Neutrophil (primary cell): Measurements from ENCODE around the gene TRDN.

ENCODE experiments used
- H3K27ac ChIP-seq: fragments of 200-600 bp; sonication (generic); 2 replicates; pipeline ENCODE4 v1.5.1; 2016; ENCODE audit warnings: mild to moderate bottlenecking, moderate library complexity
- H3K27me3 ChIP-seq: fragments of 200-600 bp; sonication (generic); 2 replicates; pipeline ENCODE4 v1.6.0; 2016; ENCODE audit warnings: mild to moderate bottlenecking
- H3K36me3 ChIP-seq: fragments of 200-600 bp; sonication (generic); 2 replicates; pipeline ENCODE4 v1.5.1; 2017
- H3K4me1 ChIP-seq, 2 experiments: fragments of 200-600 bp in 1 of 2; sonication (generic) in 1 of 2; 1 replicate in 1 of 2; 2 replicates in 1 of 2; pipeline versions ENCODE4 v1.5.1 to v1.6.1; 2013 to 2016; ENCODE audit warnings: low read depth in 1 of 2, low read length in 1 of 2, mild to moderate bottlenecking in 1 of 2, moderate library complexity in 1 of 2; ENCODE audit not compliant: control insufficient read depth in 1 of 2, insufficient read depth in 1 of 2
- H3K4me3 ChIP-seq, 2 experiments: fragments of 200-600 bp in 1 of 2; sonication (generic) in 1 of 2; 1 replicate in 1 of 2; 2 replicates in 1 of 2; pipeline ENCODE4 v1.5.1; 2013 to 2016; ENCODE audit warnings: low read depth in 1 of 2, low read length in 1 of 2, mild to moderate bottlenecking in 1 of 2, moderate library complexity in 1 of 2
- H3K9me3 ChIP-seq: fragments of 200-600 bp; sonication (generic); 2 replicates; pipeline ENCODE4 v1.5.1; 2016
- TF ChIP-seq, protein P1 (sequence below): fragments of 200-600 bp; sonication (generic); IDR thresholded peaks from 2 replicates; pipeline ENCODE4 v1.5.1; 2016; ENCODE audit warnings: antibody characterized with exemption

TRDN gene

DNA sequence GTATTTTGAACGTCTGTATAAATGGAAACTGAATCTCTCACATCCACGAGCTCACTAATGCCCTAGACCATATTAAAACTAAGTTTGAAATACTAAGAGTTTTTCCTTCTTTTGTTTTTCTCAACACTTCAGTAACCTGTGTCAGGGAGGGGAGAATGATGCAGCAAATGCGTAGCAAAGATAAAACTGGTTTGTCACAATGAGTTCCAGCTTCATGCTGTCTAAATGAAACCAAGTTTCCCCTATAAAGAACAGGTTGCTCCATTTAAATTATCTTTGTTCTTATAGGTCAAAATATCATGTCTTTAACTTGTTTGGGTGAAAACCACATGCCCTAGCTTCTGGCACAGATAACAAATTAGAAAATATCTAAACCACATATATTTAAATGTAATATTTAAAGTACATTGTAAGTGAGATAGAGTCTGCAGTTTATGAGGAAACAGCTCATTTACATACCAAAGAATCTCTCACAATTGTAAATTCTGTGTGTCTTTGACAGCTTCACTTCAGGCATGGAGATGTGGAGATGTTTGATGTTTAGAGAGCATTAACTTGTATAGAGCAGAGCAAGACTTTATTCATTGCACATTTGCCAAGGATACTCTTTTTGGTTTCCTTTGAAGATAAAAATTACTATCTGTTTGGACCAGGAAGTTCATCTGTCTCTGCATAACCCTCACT lies 7.3 kb downstream of the TRDN start:
- Histone ChIP-seq H3K36me3 (no peaks in the 10 kb centered on the region), H3K4me3 (no peak overlapping the region), H3K27me3 (no peaks in the 10 kb centered on the region), H3K4me1 (no peaks in the 10 kb centered on the region), H3K27ac (no peak overlapping the region), H3K9me3 (no peaks in the 10 kb centered on the region)
- TF ChIP-seq, protein P1, sequence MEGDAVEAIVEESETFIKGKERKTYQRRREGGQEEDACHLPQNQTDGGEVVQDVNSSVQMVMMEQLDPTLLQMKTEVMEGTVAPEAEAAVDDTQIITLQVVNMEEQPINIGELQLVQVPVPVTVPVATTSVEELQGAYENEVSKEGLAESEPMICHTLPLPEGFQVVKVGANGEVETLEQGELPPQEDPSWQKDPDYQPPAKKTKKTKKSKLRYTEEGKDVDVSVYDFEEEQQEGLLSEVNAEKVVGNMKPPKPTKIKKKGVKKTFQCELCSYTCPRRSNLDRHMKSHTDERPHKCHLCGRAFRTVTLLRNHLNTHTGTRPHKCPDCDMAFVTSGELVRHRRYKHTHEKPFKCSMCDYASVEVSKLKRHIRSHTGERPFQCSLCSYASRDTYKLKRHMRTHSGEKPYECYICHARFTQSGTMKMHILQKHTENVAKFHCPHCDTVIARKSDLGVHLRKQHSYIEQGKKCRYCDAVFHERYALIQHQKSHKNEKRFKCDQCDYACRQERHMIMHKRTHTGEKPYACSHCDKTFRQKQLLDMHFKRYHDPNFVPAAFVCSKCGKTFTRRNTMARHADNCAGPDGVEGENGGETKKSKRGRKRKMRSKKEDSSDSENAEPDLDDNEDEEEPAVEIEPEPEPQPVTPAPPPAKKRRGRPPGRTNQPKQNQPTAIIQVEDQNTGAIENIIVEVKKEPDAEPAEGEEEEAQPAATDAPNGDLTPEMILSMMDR: no peak

DNA sequence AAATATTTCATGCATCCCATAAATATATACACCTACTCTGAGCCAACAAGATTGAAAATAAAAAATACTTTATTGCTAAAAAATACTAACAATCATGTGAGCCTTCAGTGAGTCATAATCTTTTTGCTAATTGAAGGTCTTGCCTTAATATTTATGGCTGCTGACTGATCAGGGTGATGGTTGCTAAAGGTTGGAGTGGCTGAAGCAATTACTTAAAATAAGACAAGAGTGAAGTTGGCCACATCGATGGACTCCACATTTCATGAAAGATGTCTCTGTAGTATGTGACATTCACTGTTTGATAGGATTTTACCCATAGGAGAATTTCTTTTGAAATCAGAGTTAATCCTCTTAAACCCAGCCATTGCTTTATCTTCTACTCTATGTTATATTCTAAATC lies 11.1 kb downstream of the TRDN start:
- Histone ChIP-seq H3K4me3 (no peak overlapping the region), H3K9me3 (no peaks in the 10 kb centered on the region), H3K36me3 (no peaks in the 10 kb centered on the region), H3K4me1 (no peaks in the 10 kb centered on the region), H3K27ac (no peak overlapping the region), H3K27me3 (no peaks in the 10 kb centered on the region)
- TF ChIP-seq, protein P1: no peak

DNA sequence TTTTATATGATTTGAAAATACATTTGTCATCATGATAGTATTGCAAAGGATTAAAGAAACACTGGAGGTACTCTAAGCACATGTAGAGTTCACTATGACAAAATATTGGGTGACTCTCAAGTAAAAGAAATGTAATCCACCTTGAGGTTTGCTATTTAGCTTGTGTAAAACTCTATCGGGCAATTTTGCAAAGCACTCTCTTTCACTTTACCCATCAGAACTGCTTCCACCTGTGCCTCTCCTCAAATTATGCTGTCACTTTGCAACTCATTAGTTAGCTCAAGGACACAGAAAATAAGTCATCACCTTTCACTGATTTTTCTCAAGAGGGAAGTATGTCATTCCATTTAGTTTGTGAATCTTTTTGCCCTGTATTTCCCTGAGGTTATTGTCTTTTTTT lies 14.0 kb downstream of the TRDN start:
- no peak overlapping the region for H3K27ac ChIP-seq
- H3K4me1 ChIP-seq: no peaks in the 10 kb centered on the region
- no peaks in the 10 kb centered on the region for H3K36me3 ChIP-seq
- H3K4me3 ChIP-seq: no peak overlapping the region
- no peaks in the 10 kb centered on the region for H3K27me3 ChIP-seq
- no peaks in the 10 kb centered on the region for H3K9me3 ChIP-seq
- TF ChIP-seq, protein P1: no peak

DNA sequence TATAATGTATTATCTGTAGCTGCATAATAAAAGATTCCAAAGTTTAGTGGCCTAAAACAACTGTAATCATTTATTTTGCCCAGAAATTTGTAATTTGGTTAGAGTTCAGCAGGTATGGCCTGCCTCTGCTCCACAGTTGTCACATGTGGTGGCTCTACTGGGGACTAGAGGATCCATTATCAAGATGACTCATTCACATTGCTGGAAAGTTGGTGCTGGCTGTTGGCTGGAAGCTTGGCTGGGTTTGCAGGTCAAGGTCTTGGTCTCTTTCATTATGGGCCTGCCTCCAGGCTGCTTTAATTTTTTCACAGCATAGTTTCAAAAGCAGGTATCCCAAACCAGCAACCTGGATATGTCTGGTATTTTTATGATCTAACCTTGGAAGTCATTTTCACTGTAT lies 17.6 kb downstream of the TRDN start:
- H3K9me3 ChIP-seq: no peaks in the 10 kb centered on the region
- H3K4me3 ChIP-seq: no peak overlapping the region
- no peaks in the 10 kb centered on the region for H3K4me1 ChIP-seq
- H3K27ac ChIP-seq: no peak overlapping the region
- H3K36me3 ChIP-seq: no peaks in the 10 kb centered on the region
- H3K27me3 ChIP-seq: no peaks in the 10 kb centered on the region
- TF ChIP-seq, protein P1: no peak

DNA sequence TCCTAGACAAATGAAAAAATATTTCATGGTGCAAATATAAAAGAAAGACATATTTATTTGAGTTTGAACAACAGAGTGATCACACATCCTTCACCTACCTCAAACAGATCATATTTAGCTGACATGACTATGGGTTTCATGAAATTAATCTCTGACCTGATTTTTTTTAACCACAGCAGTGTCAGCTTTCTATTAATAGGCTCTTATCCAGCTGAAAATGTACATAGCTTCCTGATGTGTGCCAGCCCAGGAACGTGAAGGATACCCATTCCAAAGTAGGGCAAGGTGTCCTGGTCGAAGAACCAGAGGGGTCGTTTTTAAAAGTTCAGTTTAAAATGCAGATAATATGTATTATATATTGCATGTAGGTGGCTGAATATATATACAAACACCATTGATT lies 19.8 kb downstream of the TRDN start:
- no peak overlapping the region for H3K4me3 ChIP-seq
- H3K27me3 ChIP-seq: no peaks in the 10 kb centered on the region
- TF ChIP-seq, protein P1: no peak
- no peak overlapping the region for H3K27ac ChIP-seq
- no peaks in the 10 kb centered on the region for H3K9me3 ChIP-seq
- H3K4me1 ChIP-seq: no peaks in the 10 kb centered on the region
- no peaks in the 10 kb centered on the region for H3K36me3 ChIP-seq
